Skeletal muscle cell (primary cell): ENCODE data around the gene USH1C.
A peak's percentile ranks its signal among the peaks of the same experiment; 100 is the strongest.

Experiments
- DNase-seq: peaks from one replicate; pipeline ENCODE4 v3.0.0-alpha.2; 2010; ENCODE audit warnings: low read depth
- H3K4me3 ChIP-seq: 2 replicates; pipeline ENCODE4 v1.5.1; 2011; ENCODE audit warnings: low read depth, mild to moderate bottlenecking, control low read depth, low read length, moderate library complexity

USH1C gene

DNA sequence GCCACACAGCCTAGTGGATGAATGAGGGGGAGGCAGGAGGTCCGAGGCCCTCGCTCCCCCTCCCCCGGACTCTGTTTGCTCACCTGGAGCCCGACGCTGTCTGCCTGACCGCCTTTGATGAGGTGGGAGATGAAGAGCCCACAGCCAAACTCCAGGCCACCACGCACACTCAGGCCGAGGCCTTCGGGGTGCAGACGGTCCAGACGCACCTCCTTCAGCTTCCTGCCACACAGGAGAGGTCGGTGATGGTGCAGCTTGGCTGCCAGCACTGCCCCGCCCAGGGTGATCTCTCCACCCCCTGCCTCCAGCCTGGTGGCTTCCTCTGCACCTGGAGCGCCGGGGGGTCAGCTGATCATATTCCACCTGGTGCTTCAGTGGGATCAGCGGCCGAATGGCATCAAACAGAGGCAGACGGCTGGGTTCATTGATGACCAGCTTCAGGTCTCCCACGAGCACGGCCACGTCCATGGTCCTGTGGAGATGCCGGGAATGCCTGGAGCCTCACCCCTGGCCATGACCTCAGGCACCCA is 13.1 kb downstream of the USH1C start:
- H3K4me3 ChIP-seq, result no peak overlapping the region
- no peak for DNase-seq

DNA sequence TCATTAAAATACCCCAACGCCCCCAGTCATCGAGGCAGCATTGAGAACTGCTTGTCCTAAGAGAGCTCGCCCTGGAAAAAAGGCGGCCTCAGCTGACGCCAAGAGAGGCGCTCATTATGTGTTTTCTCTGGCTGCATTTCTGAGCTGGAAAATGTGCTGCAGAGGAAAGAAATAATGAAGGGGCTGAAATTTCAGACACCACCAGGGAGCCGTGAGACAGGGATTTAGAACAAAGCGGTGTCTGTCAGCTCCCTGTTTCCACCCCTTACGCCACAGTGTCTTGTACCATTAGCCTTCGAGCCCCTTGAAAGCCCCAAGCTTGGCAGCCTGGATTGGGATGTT is 14.4 kb downstream of the USH1C start:
- DNase-seq, result no peak
- H3K4me3 ChIP-seq, result no peak overlapping the region

- peak; percentile 9 for DNase-seq
- no peak overlapping the region for H3K4me3 ChIP-seq
These were observed 15.0 kb downstream of the USH1C start for GRCh38 chr11:17528906-17529843.

DNA sequence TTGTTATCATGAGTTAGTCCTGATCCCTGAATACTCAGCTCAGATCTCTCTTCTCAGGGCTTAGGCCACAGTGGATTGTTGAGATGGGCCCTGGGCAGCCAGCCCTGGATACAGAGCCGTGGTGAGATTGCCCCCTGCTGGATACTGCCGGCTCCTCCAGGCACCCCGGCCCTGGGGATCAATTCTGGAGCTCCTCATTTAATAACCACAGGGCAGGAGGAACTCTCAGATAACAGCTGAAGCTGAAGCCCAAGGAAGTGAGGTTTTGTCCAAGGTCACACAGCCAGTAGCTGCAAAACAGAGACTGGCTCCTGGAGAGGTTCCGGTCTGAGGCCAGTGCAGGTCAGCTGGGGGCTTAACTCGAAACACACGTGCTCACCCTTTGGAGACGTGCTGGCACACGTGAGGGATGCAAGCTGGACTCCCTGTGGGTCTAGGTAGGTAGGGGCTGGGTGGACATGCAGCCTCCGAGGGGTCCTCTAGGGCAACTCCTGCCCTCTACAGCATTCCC is 16.0 kb downstream of the USH1C start:
- no peak for DNase-seq
- no peak overlapping the region for H3K4me3 ChIP-seq

DNA sequence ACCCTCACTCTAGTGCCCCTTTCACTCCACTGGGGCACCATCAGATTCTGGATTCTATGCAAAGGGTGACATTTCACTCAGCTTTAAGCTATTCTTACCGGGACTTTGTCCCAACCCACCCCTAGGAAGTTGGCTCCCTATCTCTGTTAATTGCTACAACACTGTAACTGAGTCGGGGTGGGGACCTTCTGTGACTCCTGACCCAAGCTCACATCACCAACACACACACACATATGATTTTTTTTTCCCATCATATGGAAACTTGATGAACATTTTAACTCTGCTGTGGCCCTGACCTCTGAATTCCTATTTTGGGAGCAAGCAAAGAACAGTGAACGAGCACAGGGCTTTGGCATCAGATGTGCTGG is 16.6 kb downstream of the USH1C start:
- no peak for DNase-seq
- H3K4me3 ChIP-seq, result no peak overlapping the region

GRCh38 chr11:17526931-17527627 is 17.1 kb downstream of the USH1C start:
- no peak overlapping the region for H3K4me3 ChIP-seq
- DNase-seq, result no peak

DNA sequence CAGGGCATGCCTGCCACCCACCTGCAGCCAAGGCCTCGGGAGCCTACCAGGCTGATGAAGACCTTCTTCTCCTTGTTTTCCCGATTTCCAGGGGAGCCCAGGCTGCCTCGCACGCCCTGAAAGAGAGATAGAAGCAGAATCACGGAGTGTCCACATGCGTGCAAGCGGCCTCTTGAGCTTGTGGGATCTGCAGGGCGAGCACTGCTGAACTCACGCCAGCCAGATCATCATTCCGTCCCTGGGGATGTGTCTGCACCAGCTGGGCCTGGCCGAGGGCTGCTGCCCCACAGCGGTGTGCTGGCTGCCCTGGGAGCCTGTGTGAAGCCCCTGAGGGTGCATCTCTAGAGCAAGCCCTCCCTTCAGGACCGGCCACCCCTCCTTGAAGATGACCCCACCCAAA is 17.9 kb downstream of the USH1C start:
- DNase-seq, result no peak
- H3K4me3 ChIP-seq, result no peak overlapping the region

DNA sequence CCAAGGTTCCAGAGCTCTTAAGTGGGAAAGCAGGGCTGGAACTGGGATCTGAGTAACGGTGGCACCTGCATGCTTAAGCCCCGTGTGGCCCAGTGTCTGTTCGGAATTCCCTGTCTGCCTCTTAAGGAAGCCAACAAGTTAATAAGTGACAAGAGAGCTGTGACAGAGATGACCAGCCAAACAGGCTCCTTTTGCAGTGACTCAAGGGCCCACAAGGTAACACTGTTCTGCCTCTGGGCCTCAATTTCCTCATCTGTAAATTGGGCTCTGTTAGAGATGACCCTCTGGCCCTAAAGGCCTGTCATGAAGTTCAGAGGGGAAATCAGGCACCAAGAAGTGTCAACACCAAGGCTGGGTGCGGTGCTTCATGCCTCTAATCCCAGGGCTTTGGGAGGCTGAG is 18.6 kb downstream of the USH1C start:
- H3K4me3 ChIP-seq, result no peak overlapping the region
- no peak for DNase-seq

DNA sequence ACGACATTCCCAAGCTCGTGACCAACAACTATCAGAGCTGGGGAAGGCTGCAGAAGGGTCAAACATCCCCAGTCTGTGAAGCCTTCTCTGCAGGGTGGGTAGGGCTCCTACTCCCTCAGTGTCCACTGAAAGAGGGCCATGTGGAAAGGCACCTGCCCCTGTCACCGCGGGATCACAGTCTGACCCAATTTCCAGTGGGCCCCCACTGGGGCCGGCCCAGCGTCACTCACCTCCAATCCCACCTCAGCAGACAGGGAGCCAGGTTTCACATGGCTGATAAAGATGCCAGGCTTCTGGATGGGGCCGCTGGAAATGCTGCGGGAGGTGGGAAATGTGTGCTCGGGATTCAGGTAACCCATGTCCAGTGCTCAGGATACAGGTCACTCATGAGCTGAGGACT is 20.0 kb downstream of the USH1C start:
- H3K4me3 ChIP-seq, result no peak overlapping the region
- no peak for DNase-seq

GRCh38 chr11:17522655-17523054 is 21.6 kb downstream of the USH1C start:
- no peak overlapping the region for H3K4me3 ChIP-seq
- no peak for DNase-seq

GRCh38 chr11:17521106-17521900 is 22.9 kb downstream of the USH1C start:
- DNase-seq, result no peak
- no peak overlapping the region for H3K4me3 ChIP-seq

DNA sequence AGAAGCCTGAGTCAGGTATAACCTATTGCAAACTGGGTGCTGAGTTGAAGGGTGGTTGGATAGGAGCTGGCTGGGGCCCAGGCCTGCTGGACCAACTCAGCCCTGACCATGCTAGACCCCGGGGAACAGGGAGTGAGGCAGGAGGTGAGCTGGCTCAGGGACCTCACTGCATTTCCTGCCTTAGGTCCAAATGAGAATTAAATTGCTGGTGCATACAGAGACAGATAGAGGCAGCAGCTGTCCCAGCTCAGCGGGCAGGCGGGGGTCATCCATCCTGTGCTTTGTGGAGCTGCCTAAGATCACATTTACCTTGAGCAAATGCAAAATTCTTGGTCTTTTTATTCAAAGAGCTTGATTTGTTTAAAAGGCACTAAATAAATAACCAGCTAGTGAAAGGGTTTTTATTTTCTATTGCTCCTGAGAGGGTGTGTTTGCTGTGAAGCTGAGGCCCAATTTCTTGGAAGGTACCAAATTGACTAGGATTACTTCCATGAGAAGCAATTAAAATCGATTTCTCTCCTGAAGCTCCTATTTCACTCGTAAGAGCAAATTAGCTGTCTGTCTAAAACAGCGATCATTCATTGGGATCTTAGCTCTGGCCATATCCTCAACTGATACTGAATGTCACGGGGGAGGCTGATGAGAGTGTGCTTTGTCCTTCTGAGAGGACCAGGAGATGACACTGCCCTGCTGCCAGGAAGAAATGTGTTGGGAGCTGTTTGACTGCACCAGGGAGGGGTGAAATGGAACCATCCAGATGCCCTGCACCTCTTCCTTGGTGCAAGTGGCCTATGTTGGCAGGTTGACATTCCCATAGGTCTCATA is 24.9 kb downstream of the USH1C start:
- H3K4me3 ChIP-seq, result no peak overlapping the region
- no peak for DNase-seq

- H3K4me3 ChIP-seq, result no peak overlapping the region
- no peak for DNase-seq
These were observed 25.9 kb downstream of the USH1C start for GRCh38 chr11:17518366-17518765.

GRCh38 chr11:17517186-17517585 is 27.0 kb downstream of the USH1C start:
- no peak overlapping the region for H3K4me3 ChIP-seq
- no peak for DNase-seq

- H3K4me3 ChIP-seq, result no peak overlapping the region
- DNase-seq, result no peak
These were observed 27.6 kb downstream of the USH1C start for GRCh38 chr11:17516551-17517150.

- DNase-seq, result no peak
- H3K4me3 ChIP-seq, result no peak overlapping the region
These were observed 28.6 kb downstream of the USH1C start for GRCh38 chr11:17515443-17516176.

DNA sequence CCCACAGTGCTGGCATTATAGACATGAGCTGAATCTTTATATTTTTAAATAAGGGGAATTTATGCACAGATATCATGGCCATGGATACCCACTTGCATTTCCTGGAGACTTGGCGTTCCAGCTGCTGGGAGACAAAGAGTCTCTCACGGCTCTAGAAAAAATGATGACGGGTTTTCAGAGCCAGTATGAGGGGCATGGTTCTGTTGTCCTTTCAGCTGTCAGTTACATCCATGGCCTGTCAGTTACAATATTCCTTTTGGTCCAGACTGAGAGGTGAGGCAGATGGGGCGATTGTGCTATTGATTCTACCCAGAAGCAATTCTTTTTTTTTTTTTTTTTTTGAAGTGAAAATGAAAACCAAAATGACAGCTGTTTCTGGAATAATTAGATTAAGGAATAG is 29.7 kb downstream of the USH1C start:
- DNase-seq, result no peak

DNA sequence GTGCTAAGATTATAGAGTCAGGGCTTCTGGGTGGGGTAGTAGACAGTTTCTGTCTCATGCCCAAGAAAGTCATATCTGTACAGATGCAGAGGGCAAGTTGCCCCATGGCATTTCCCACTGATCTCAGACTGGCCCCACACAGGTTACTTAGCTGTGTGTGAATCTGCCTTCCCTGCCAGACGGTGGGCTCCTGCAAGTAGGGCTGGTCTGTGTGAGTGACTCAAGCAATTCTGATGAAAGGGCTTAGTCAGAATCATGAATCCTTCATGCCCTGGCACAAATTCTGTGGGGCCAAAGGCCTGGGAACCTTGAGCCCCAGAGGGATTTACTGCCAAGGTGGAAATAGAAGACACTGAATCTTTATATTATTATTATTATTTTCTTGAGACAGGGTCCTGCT is 30.4 kb downstream of the USH1C start:
- DNase-seq, result no peak
- no peak overlapping the region for H3K4me3 ChIP-seq

More for the DNA sequence above, 29.7 kb downstream of the USH1C start:
- no peak overlapping the region for H3K4me3 ChIP-seq
